ENCODE results near the gene KY. TPM values are rescaled to one million over a fixed set of nuclear protein-coding genes. Genes with fewer than 3 reads are reported as not detected.

KY gene
- total RNA-seq, 4 donors from 2014 or later: 0.64 to 4.8 (median 3.2) TPM

DNA sequence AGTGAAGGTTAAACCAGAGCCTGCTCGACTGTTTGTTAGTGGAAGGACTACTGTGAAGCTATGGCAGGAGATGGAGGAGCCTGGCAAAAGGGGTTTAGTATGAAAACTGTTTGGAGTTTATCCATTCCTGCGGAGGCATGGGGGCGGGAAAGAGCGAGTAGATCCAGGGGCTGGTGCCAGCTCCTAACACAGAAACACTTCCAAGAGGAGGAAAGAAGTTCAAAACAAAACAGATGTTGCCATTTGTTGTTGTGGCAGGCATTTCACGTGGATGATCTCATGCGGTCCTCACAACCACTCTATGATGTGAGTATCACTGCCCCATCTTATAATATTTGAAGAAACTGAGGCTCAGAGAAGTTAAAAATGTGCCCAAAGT, 30.7 kb upstream of the KY start:
- Histone ChIP-seq H3K9me3 (no peaks in the 10 kb centered on the region), H3K27ac (no peak overlapping the region), H3K27me3 (no peaks in the 10 kb centered on the region), H3K4me3 (no peak overlapping the region), H3K4me1 (peaks cover 0 to 17% (median 0%) of the 10 kb centered on the region in 3 donors), H3K36me3 (no peaks in the 10 kb centered on the region)
- TF ChIP-seq POLR2AphosphoS5 (IDR thresholded peaks at IDR 0.05) (peak; percentile 15), POLR2A (IDR thresholded peaks at IDR 0.05) (no peak)
- 27 to 51% methylated on average over 6 of the region's 6 CpGs for WGBS, 2 donors (ENCODE audit: low coverage in 1 of 2)
- ATAC-seq: no peak

DNA sequence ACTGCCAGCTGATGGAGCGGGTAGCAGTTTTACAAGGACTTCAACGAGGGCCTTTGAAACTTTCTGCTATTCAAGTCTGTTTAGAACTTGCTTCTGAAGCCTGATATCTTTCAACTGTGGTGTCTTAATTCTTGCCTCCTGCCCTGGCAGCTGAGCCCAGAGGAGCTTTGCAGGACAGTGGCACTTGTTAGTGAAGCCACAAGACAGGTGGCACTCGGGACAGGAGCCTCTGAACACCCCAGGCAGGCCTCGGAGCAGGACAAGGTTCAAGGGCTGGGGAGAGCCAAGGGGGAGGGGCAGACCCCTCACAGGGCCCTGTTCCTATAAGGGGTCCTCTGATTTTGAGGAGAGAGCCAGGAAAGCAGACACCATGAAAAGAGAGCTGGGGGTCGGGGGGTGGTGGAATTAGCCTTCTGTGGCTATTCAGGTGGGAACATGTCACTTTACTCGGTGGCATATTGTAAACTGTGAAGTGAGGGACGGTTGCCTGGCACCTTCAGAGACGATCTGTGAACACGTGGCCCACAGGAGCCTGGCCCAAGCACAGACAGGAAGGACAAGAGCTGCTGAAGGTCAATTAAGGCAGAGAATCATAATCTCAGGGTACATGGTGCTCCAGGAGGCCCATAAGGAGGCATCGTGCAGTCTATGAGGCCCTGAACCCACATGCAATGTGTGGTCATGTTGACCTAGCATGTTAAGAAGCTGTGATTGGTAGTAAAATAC, 30.1 kb upstream of the KY start:
- Histone ChIP-seq H3K27ac (no peak overlapping the region), H3K4me1 (peaks cover 0 to 17% (median 0%) of the 10 kb centered on the region in 3 donors), H3K27me3 (no peaks in the 10 kb centered on the region), H3K9me3 (no peaks in the 10 kb centered on the region), H3K4me3 (no peak overlapping the region), H3K36me3 (no peaks in the 10 kb centered on the region)
- 55 to 60% methylated on average over 4 to 9 of the region's 10 CpGs for WGBS, 2 donors (ENCODE audit: low coverage in 1 of 2)
- ATAC-seq: no peak
- TF ChIP-seq POLR2A (IDR thresholded peaks at IDR 0.05) (no peak), EP300 (IDR thresholded peaks at IDR 0.05) (no peak), CTCF (IDR thresholded peaks at IDR 0.05) (no peak), POLR2AphosphoS5 (IDR thresholded peaks at IDR 0.05) (no peak)

DNA sequence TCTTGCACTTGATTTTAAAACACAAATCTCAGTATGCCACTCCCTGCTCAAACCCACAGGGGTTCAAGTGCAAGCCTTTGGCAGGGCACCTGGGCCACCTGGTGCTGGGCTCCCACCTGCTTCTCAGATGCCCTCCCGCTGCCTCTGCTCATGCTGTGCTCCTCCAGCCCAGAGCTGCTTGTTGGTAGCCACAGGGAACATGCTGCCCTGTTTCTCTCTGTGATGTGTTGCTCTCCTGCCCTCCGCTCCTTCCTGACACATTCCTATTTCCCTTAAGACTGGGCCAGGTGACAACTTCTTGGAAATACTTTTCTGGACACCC, 27.1 kb upstream of the KY start:
- Histone ChIP-seq H3K4me1 (peaks cover 0 to 17% (median 0%) of the 10 kb centered on the region in 3 donors), H3K27me3 (no peaks in the 10 kb centered on the region), H3K9me3 (peaks cover 0 to 13% (median 0%) of the 10 kb centered on the region in 3 donors), H3K4me3 (no peak overlapping the region), H3K36me3 (no peaks in the 10 kb centered on the region), H3K27ac (no peak overlapping the region)
- 83 to 100% methylated on average over 1 to 2 of the region's 2 CpGs for WGBS, 2 donors (ENCODE audit: low coverage in 1 of 2)
- ATAC-seq: no peak
- TF ChIP-seq POLR2AphosphoS5 (IDR thresholded peaks at IDR 0.05): no peak
- TF ChIP-seq POLR2A (IDR thresholded peaks at IDR 0.05): no peak
- no peak for TF ChIP-seq EP300 (IDR thresholded peaks at IDR 0.05)
- no peak for TF ChIP-seq CTCF (IDR thresholded peaks at IDR 0.05)

DNA sequence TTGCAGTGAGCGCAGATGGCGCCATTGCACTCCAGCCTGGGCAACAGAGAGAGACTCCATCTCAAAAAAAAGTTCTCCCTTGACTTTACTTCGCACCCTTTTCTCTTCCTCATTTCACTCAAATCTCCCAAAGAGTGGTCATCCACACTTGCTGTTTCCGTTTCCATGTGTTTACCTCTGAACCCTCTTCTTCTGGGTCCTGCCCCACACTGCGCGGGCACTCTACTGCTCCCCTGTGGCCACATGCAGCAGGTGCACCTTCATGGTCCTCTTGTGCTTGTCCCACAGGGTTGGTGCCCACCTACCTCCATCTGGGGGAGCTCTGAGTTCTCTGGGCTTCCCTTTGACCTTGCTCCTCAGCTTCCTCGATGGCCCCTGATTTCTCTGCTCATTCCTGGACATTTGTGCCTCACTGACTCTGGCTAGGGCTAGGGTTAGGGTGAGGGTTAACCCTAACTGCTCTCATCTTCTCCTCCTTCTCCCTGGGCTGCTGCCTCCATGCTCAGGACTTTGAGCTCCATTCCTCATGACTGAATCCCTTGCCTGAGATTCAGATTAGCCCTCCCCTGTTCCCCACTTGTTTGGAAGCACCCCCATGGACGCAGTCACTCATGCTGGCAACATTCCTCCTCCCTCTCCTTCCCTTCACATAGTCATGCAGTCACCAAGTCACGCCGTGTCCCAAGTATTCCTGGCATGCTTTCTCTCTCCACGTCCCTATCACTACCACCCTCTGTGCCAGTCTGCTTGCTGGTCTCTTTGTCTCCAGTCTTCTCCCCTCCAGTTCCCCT, 26.6 kb upstream of the KY start:
- no peaks in the 10 kb centered on the region for H3K27me3 ChIP-seq
- no peak overlapping the region for H3K27ac ChIP-seq
- H3K9me3 ChIP-seq: peaks cover 0 to 13% (median 0%) of the 10 kb centered on the region in 3 donors
- 37 to 49% methylated on average over 6 to 7 of the region's 11 CpGs for WGBS, 2 donors (ENCODE audit: low coverage in 1 of 2)
- ATAC-seq: no peak
- no peak for TF ChIP-seq POLR2A (IDR thresholded peaks at IDR 0.05)
- TF ChIP-seq POLR2AphosphoS5 (IDR thresholded peaks at IDR 0.05): no peak
- peak; percentile 17 to 65 (median 26) for TF ChIP-seq CTCF (IDR thresholded peaks at IDR 0.05)
- no peak for TF ChIP-seq EP300 (IDR thresholded peaks at IDR 0.05)
- no peak overlapping the region for H3K4me3 ChIP-seq
- peaks cover 0 to 17% (median 0%) of the 10 kb centered on the region in 3 donors for H3K4me1 ChIP-seq
- H3K36me3 ChIP-seq: no peaks in the 10 kb centered on the region

- no peak for ATAC-seq
- peaks cover 0 to 13% (median 0%) of the 10 kb centered on the region in 3 donors for H3K9me3 ChIP-seq
- TF ChIP-seq EP300 (IDR thresholded peaks at IDR 0.05) (no peak), CTCF (IDR thresholded peaks at IDR 0.05) (no peak), POLR2A (IDR thresholded peaks at IDR 0.05) (no peak), POLR2AphosphoS5 (IDR thresholded peaks at IDR 0.05) (no peak)
- no peak overlapping the region for H3K27ac ChIP-seq
- H3K4me1 ChIP-seq: peaks cover 0 to 2% (median 0%) of the 10 kb centered on the region in 3 donors
- WGBS, 2 donors (ENCODE audit: low coverage in 1 of 2): 80 to 90% methylated on average over 3 of the region's 3 CpGs
- no peak overlapping the region for H3K4me3 ChIP-seq
- no peaks in the 10 kb centered on the region for H3K27me3 ChIP-seq
- H3K36me3 ChIP-seq: no peaks in the 10 kb centered on the region
These were observed 25.0 kb upstream of the KY start for GRCh38 chr3:134675726-134676256.
